ELR (cell line): ENCODE data around the gene NCKAP1.
A peak's percentile ranks its signal among the peaks of the same experiment; 100 is the strongest.
"Not testable (repeated sequence)": the region's sequence is repeated elsewhere in the genome, so short reads cannot be mapped to it uniquely, and the experiment has no call there.

Experiments
- DNase-seq: peaks from one replicate; pipeline ENCODE4 v3.0.0-alpha.2; 2015; ENCODE audit warnings: low read depth

The NCKAP1 gene

GRCh38 chr2:183037553-183038340, 510 bp downstream of the NCKAP1 start:
- DNase-seq, result peak; percentile 55

- peak; percentile 65 for DNase-seq
Measured at GRCh38 chr2:183037074-183037552, 1.1 kb downstream of the NCKAP1 start.

- peak; percentile 15 for DNase-seq
Measured at GRCh38 chr2:183035954-183036669, 2.1 kb downstream of the NCKAP1 start.

GRCh38 chr2:183035298-183035953, 2.8 kb downstream of the NCKAP1 start:
- DNase-seq, result peak; percentile 82

- peak; percentile 58 for DNase-seq
Measured at GRCh38 chr2:183034806-183035205, 3.5 kb downstream of the NCKAP1 start.

GRCh38 chr2:183033951-183034350, 4.3 kb downstream of the NCKAP1 start:
- DNase-seq, result no peak

- DNase-seq, result peak; percentile 28
Measured at GRCh38 chr2:183031911-183032794, 6.1 kb downstream of the NCKAP1 start.

GRCh38 chr2:183029219-183029618, 9.0 kb downstream of the NCKAP1 start:
- DNase-seq, result no peak

- no peak for DNase-seq
Measured at GRCh38 chr2:183028108-183028507, 10.1 kb downstream of the NCKAP1 start.

GRCh38 chr2:183027443-183027842, 10.8 kb downstream of the NCKAP1 start:
- no peak for DNase-seq

- no peak for DNase-seq
Measured at GRCh38 chr2:183026424-183026823, 11.8 kb downstream of the NCKAP1 start.

GRCh38 chr2:183025993-183026392, 12.3 kb downstream of the NCKAP1 start:
- peak; percentile 29 for DNase-seq

- DNase-seq, result no peak
Measured at GRCh38 chr2:183024339-183025095, 13.7 kb downstream of the NCKAP1 start.

- DNase-seq, result no peak
Measured at GRCh38 chr2:183022711-183023110, 15.5 kb downstream of the NCKAP1 start.

- DNase-seq, result no peak
Measured at GRCh38 chr2:183021613-183022012, 16.6 kb downstream of the NCKAP1 start.

- DNase-seq, result no peak
Measured at GRCh38 chr2:183019718-183020442, 18.4 kb downstream of the NCKAP1 start.

- DNase-seq, result not testable (repeated sequence)
Measured at GRCh38 chr2:183017845-183018244, 20.4 kb downstream of the NCKAP1 start.

- no peak for DNase-seq
Measured at GRCh38 chr2:183014005-183014404, 24.3 kb downstream of the NCKAP1 start.

- DNase-seq, result no peak
Measured at GRCh38 chr2:183011743-183012142, 26.5 kb downstream of the NCKAP1 start.

GRCh38 chr2:183010112-183010511, 28.1 kb downstream of the NCKAP1 start:
- DNase-seq, result peak; percentile 37
